ENCODE data around the gene FAM162B.
"Not testable (repeated sequence)": the region's sequence is repeated elsewhere in the genome, so short reads cannot be mapped to it uniquely, and the experiment has no call there.

FAM162B gene

DNA sequence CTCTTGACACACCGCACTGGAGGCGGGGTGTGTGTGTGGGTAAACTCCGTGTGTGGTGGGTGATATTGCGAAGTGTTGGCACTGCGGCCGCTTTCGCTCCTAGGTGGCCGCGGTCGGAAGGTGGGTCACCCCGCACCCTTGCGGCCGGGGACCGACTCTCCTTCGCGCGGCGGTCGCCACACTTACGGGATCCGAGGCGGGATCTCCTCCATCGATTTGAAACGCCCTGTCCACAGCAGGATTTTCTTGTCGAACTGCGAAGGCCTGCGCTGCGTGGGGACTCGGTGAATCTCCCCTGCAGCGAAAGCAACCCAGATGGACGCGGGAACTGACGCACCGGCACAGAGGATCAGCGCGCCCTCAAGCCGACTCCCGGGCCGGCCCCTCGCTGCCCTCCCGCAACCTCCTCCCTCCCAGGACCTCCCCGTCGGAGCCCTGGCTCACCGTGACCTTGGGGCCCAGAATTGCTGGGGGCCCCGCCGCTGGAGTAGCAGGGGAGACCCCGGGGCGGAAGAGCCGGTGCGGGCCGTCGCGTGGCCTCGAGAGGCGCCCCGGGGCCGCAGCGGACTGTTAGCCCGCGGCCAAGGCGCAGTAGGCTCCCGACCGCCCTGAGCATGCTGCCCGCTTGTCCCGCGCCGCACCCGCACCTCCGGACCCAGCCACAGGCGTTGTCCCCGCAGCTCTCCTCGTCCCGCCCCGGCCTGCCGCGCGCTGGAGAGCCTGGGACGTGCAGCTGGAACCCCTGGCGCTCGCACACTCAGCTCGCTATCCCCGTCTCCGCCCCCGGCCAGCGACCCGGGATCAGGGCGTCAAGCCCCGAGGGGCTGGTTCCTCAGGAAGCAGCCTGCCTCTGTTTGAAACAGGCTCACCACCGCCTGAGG lies at the start of gene FAM162B:
TSS of gene FAM162B (minus strand) at position 759 of the 881 bp plus-strand sequence. CDS start at position 616, 143 bp downstream.
- in situ Hi-C loops (cut with MboI; ENCODE audit: low sequenced_read_pairs): no loop called here

DNA sequence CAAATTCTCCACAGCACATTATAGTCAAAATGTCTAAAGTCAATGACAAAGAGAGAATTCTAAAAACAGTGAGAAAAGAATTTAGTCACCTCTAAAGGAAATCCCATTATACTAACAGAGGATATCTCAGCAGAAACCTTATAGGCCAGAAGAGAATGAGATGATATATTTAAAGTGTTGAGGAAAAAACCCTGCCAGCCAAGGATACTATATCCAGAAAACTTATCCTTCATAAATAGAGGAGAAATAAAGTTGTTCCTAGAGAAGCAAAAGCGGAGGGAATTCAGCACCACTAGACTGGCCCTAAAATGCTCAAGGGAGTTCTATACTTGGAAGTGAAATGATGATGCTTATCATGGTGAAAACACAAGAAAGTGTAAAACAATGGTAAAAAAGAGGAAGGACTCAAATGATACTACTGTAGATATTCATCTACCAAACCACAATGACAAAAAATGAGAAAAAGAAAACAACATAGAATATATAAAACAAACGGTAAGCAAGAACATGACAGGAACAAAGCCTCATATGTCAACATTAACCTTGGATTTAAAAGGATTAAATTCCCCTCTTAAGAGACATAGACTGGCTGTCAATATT lies 46.6 kb upstream of the FAM162B start:
- in situ Hi-C loops (cut with MboI; ENCODE audit: low sequenced_read_pairs): no loop called here

GRCh38 chr6:116801971-116802370 lies 36.5 kb upstream of the FAM162B start:
- in situ Hi-C loops (cut with MboI; ENCODE audit: low sequenced_read_pairs): no loop called here

GRCh38 chr6:116799945-116800344 lies 34.4 kb upstream of the FAM162B start:
- in situ Hi-C loops (cut with MboI; ENCODE audit: low sequenced_read_pairs): no loop called here

DNA sequence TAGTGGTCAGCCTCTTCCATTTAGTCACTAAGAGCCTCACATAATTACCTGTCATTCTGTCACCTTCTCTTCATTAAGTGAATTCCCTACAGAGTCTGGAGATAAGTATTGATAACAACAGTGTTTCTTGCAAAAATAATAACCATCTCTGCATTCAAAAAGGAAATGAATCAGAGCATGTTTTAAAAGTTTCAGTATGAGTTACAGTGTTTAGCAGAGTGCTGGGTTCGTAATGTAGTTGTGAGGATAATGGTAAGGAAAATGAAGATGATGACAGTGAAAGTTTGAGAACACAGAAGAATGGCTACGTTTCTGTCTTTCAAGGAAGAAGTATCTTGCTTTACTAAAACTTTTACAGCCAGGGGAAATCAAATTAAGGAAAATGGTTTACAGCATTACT lies 32.1 kb upstream of the FAM162B start:
- in situ Hi-C loops (cut with MboI; ENCODE audit: low sequenced_read_pairs): no loop called here

GRCh38 chr6:116793224-116793623 lies 27.7 kb upstream of the FAM162B start:
- in situ Hi-C loops (cut with MboI; ENCODE audit: low sequenced_read_pairs): no loop called here

DNA sequence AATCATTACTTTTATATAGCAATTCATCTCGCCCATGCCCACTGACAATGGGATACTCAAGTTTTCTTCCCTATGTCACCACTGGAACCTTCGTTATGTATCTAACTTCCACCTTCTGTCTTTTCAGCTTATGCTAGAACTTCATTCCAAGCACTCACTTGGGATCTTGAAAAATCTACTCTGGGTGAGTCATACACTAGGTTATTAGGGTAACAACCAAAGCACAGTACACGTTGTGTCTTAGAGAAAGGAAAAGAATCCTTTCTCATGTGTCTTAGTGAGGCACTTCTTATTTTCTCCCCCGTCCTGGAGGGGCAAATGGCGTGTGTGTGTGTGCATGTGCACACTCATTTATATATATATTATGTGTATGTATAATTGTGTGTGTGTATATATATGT lies 18.3 kb upstream of the FAM162B start:
- in situ Hi-C loops (cut with MboI; ENCODE audit: low sequenced_read_pairs): no loop called here

DNA sequence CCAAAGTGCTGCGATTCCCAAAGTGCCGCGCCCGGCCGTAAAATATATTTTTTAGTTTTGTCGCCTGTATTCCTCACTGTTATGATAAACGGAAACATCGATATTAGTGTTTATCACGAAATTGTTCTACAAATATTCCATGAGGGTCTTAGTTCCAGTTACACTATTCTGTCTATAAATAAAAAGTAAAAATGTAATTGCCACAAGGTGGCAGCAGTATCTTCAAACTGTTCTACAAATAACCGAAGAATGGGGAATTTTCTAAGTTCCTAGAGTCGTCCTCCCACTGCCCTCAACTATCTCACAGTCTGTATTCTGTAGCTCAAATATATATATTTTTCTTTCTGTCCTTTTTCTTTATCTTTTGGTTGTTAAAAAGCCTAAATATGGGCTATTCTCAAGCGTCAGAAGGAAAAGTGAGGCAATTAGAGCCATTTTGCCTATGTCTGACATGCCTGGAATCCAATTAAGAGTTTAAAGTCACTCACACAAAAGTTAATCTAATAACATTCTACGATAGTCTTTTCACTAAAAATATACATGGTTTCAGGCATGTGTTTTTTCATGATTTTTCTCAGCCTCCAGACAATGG lies 14.2 kb upstream of the FAM162B start:
- in situ Hi-C loops (cut with MboI; ENCODE audit: low sequenced_read_pairs): no loop called here

DNA sequence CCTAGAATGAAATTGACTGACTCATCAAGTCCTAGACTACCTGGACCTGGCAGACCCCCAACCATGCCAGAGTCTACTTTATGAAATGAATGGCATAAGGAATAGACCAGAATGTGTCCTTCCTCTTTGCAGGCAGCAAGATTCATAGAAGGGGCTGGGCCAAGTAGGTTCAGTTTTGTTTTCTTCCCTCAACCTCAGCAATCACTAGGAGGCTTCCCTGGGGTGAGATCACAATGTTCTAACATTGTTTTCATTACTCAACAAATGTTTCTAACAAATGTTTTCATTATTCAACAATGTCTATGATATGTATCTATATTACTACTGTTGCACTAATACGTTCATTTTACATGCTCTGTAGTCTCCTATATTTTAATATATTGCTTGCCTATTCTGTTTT lies 8.4 kb upstream of the FAM162B start:
- in situ Hi-C loops (cut with MboI; ENCODE audit: low sequenced_read_pairs): no loop called here

DNA sequence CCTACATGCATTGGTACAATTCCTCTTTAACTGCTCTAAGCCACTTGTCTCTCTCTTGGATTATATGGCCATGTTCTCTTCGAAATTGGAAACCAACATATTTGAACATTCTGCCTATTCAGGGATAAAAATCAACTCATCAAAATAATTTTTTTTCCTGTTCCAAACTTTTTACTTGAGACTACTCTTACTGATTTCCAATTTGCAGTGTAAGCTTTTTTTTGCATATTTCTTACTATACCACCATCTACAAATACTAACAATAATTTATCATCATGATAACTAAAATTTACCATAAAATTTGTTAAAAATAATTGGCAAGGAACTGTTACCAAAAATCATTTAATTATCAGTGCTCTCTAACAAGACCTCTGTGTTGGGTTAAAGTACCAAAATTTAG lies 6.9 kb upstream of the FAM162B start:
- in situ Hi-C loops (cut with MboI; ENCODE audit: low sequenced_read_pairs): no loop called here

- in situ Hi-C loops (cut with MboI; ENCODE audit: low sequenced_read_pairs): no loop called here
These were observed 2.2 kb upstream of the FAM162B start for GRCh38 chr6:116767715-116768114.

- in situ Hi-C loops (cut with MboI; ENCODE audit: low sequenced_read_pairs): no loop called here
These were observed 1.1 kb upstream of the FAM162B start for GRCh38 chr6:116766506-116767176.

DNA sequence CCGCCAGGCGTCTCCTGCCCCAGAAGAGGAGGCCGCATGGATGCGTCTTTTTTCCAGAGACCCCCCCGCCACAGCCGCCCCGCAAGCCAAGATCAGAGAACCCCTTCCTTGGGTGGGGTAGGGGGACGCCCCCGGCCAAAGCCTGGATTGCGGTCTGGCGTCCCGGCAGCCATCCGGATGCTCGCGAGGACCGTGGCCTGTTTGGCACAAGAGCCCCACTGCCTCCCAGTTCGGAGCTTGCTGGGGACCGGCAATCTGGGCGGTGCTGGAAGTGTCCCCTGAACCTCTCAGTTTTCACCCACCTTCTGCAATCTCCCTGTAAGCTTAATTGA lies 924 bp downstream of the FAM162B start:
- in situ Hi-C loops (cut with MboI; ENCODE audit: low sequenced_read_pairs): no loop called here

- in situ Hi-C loops (cut with MboI; ENCODE audit: low sequenced_read_pairs): no loop called here
These were observed 1.5 kb downstream of the FAM162B start for GRCh38 chr6:116763906-116764628.

- in situ Hi-C loops (cut with MboI; ENCODE audit: low sequenced_read_pairs): no loop called here
These were observed 2.5 kb downstream of the FAM162B start for GRCh38 chr6:116763048-116763447.

DNA sequence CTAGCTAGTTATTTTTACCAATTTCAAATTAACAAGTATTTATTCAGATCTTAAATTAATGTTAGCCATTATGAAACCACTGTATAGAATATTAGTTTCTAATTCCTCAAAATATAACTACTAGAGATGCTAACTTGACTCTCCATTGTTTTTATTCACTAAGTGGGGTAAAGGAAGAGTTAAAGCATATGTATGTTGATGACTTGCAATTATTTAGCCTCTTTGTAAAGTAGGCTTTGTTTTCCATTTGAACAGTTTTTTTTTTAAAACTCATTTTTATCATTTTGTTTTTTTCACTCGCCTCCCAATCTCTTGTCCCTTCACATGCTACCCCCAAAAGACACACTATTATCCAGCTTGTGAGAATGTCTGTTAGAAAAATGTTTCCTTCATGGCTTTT lies 3.3 kb downstream of the FAM162B start:
- in situ Hi-C loops (cut with MboI; ENCODE audit: low sequenced_read_pairs): no loop called here

DNA sequence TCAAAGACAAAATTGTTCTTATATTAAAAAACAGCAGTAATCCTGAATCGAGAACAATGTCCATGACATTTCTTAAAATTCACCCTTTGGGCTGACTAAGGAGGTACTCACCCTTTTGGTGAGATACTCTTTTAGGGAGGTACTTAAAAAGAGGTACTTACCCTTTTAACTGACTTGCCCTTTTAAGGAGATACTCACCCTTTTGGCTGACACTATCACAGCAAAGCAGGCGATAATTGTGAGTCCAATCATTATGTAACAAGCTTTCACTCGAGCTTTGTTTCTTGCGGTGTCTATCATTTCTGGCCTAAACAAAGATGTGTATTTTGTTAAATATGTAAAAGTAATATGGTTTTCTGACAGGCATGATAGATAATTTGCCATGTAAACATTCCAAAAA lies 3.7 kb downstream of the FAM162B start:
- in situ Hi-C loops (cut with MboI; ENCODE audit: low sequenced_read_pairs): no loop called here

DNA sequence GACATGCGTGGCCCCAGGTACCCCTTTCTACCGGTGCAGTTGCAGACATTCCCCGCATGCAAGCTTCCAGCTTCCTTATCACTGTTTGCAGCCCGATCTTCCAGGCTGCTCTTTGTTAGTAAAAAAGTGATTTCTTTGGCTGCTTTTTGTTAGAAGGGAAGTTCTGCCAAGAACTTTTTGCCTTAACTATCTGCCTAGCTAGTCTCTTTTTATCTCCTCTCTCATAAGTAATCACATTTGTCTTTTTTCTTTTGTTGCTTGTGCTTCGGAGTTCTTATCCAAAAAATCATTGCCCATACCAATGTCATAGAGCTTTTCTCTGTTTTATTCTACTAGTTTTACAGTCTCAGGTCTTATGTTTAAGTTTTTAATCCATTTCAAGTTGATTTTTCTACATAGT lies 20.3 kb downstream of the FAM162B start:
- in situ Hi-C loops (cut with MboI; ENCODE audit: low sequenced_read_pairs): no loop called here

DNA sequence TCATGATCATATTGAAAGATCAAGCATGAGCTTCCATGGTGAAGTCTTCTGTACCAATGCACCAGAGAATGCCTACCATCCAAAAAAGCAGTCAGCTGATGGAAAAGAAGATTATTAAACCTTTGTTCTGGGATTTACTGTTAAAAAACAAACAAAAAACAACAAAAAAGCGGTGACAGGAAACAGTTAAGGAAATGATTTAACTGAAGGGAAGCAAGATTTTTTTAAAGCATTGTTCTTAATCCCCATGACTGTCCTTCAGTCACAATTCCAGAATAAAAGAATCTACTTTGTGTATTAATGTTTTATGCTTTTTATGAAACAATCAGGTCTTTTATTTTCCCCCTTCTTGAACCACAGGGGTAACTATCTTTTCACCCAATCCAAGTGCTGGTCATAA lies 23.9 kb downstream of the FAM162B start:
- in situ Hi-C loops (cut with MboI; ENCODE audit: low sequenced_read_pairs): no loop called here

DNA sequence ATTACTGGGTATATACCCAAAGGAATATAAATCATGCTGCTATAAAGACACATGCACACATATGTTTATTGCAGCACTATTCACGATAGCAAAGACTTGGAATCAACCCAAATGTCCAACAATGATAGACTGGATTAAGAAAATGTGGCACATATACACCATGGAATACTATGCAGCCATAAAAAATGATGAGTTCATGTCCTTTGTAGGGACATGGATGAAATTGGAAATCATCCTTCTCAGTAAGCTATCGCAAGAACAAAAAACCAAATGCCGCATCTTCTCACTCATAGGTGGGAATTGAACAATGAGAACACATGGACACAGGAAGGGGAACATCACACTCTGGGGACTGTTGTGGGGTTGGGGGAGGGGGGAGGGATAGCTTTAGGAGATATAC lies 25.0 kb downstream of the FAM162B start:
- in situ Hi-C loops (cut with MboI; ENCODE audit: low sequenced_read_pairs): not testable (repeated sequence)

DNA sequence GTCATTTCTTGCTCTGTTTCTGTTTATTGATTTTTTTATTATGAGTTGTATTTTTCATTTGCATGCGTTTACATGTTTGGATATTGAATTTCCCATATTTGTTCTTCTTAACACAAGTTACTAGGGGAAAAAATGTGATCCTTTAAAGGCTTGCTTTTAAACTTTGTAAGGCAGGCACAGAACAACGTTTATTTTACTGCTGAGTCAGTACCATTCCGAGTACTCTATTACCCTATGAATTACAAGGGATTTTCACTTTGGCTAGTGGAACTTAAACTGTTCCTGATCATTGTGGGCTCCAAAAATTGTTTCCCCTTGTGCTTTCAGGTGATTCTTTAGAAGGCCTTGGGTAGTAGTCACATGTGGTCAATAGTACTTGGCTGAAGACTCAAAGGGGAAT lies 28.5 kb downstream of the FAM162B start:
- in situ Hi-C loops (cut with MboI; ENCODE audit: low sequenced_read_pairs): no loop called here
